ENCODE results near the gene FMN1. TPM values are rescaled to one million over a fixed set of nuclear protein-coding genes. Genes with fewer than 3 reads are reported as not detected.

FMN1 gene
- polyA plus RNA-seq, 1 donor from 2014 or later = 0.40 TPM

- no peak overlapping the region for H2AFZ ChIP-seq (ENCODE audit: low read depth, low read length)
- no peak overlapping the region for H3K4me2 ChIP-seq (ENCODE audit: low read length)
- H3K27ac ChIP-seq (ENCODE audit: low read length) = no peak overlapping the region
- H3K4me3 ChIP-seq (ENCODE audit: low read length) = no peak overlapping the region
- no peaks in the 10 kb centered on the region for H3K27me3 ChIP-seq (ENCODE audit: insufficient read depth, low read depth, low read length)
- H3K9ac ChIP-seq (ENCODE audit: low read length) = no peak overlapping the region
- no peaks in the 10 kb centered on the region for H3K36me3 ChIP-seq (ENCODE audit: insufficient read depth, low read length)
- no peaks in the 10 kb centered on the region for H3K9me3 ChIP-seq (ENCODE audit: low read length)
- no peaks in the 10 kb centered on the region for H4K20me1 ChIP-seq (ENCODE audit: insufficient read depth)
- no peaks in the 10 kb centered on the region for H3K9me2 ChIP-seq (ENCODE audit: insufficient read depth, low read length)
- no peaks in the 10 kb centered on the region for H3K79me2 ChIP-seq (replicated peaks; ENCODE audit: insufficient read depth, low read length)
- no peak for TF ChIP-seq EP300 (conservative IDR thresholded peaks at IDR 0.05; ENCODE audit: poor library complexity, severe bottlenecking)
- no peak for TF ChIP-seq REST (IDR thresholded peaks at IDR 0.05; ENCODE audit: borderline replicate concordance)
- no peak for TF ChIP-seq SMC3 (conservative IDR thresholded peaks at IDR 0.05; ENCODE audit: poor library complexity)
- no peak for TF ChIP-seq CTCF (IDR thresholded peaks at IDR 0.05; ENCODE audit: poor library complexity, severe bottlenecking)
- H3F3A ChIP-seq (ENCODE audit: insufficient read depth, low read length, poor library complexity, severe bottlenecking) = no peaks in the 10 kb centered on the region
Measured at GRCh38 chr15:33029109-33029652, 165.3 kb downstream of the FMN1 start.

GRCh38 chr15:33028495-33028894 is 166.0 kb downstream of the FMN1 start:
- H4K20me1 ChIP-seq (ENCODE audit: insufficient read depth) = no peaks in the 10 kb centered on the region
- H3K9me3 ChIP-seq (ENCODE audit: low read length) = no peaks in the 10 kb centered on the region
- no peak overlapping the region for H2AFZ ChIP-seq (ENCODE audit: low read depth, low read length)
- no peaks in the 10 kb centered on the region for H3K36me3 ChIP-seq (ENCODE audit: insufficient read depth, low read length)
- no peak for TF ChIP-seq POLR2AphosphoS5 (IDR thresholded peaks at IDR 0.05)
- TF ChIP-seq REST (IDR thresholded peaks at IDR 0.05; ENCODE audit: borderline replicate concordance) = no peak
- no peak for TF ChIP-seq TAF1 (IDR thresholded peaks at IDR 0.05; ENCODE audit: low read depth)
- TF ChIP-seq SMC3 (conservative IDR thresholded peaks at IDR 0.05; ENCODE audit: poor library complexity) = no peak
- TF ChIP-seq RAD21 (conservative IDR thresholded peaks at IDR 0.05) = no peak
- TF ChIP-seq EP300 (conservative IDR thresholded peaks at IDR 0.05; ENCODE audit: poor library complexity, severe bottlenecking) = no peak
- no peak for TF ChIP-seq MXI1 (conservative IDR thresholded peaks at IDR 0.05; ENCODE audit: poor library complexity, severe bottlenecking)
- TF ChIP-seq CTCF (IDR thresholded peaks at IDR 0.05; ENCODE audit: poor library complexity, severe bottlenecking) = no peak
- no peak for TF ChIP-seq EZH2 (IDR thresholded peaks at IDR 0.05; ENCODE audit: borderline replicate concordance, insufficient read depth, low read length, poor library complexity, severe bottlenecking)
- no peak overlapping the region for H3K9ac ChIP-seq (ENCODE audit: low read length)
- no peaks in the 10 kb centered on the region for H3K27me3 ChIP-seq (ENCODE audit: insufficient read depth, low read depth, low read length)
- H3K9me2 ChIP-seq (ENCODE audit: insufficient read depth, low read length) = no peaks in the 10 kb centered on the region
- H3K27ac ChIP-seq (ENCODE audit: low read length) = no peak overlapping the region
- H3K4me2 ChIP-seq (ENCODE audit: low read length) = no peak overlapping the region
- no peaks in the 10 kb centered on the region for H3K79me2 ChIP-seq (replicated peaks; ENCODE audit: insufficient read depth, low read length)
- no peak overlapping the region for H3K4me3 ChIP-seq (ENCODE audit: low read length)
- no peaks in the 10 kb centered on the region for H3F3A ChIP-seq (ENCODE audit: insufficient read depth, low read length, poor library complexity, severe bottlenecking)
